Measurements from ENCODE around the gene PPM1N.

DNA sequence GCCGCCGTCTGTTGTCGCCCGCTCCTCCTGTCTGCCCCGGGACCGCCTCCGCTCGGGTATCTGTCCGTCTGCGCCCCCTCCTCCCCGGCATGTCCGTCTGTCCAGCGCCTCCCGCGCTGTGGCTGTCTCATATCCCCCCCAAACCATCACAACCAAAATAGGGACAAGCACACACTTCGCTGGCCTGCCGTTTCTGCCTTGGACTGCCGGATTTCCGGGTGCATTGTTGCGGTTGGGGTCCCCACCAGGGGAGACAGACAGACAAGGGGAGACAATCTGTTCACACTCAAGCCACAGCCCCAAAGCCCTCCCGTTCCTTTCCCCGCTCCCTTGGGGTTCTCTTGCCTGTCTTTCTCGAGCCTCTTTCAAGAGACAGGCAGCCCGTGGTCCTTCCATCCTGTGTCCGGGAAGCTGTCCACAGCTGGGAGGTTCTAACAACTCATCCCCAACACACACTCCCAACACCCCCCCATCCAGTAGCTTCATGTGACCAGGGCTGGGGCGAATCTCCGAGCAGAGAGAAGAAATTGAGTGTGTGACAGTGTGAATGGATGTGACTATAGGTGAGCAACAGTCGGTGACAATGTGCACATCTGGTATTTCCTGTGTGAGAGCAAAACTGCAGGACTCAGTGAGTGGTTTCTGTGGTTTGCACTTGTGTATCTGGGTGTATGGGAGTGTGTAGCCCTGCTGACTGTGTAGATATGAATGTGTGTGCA lies 47.0 kb upstream of the PPM1N start:
- TF ChIP-seq, protein P1, sequence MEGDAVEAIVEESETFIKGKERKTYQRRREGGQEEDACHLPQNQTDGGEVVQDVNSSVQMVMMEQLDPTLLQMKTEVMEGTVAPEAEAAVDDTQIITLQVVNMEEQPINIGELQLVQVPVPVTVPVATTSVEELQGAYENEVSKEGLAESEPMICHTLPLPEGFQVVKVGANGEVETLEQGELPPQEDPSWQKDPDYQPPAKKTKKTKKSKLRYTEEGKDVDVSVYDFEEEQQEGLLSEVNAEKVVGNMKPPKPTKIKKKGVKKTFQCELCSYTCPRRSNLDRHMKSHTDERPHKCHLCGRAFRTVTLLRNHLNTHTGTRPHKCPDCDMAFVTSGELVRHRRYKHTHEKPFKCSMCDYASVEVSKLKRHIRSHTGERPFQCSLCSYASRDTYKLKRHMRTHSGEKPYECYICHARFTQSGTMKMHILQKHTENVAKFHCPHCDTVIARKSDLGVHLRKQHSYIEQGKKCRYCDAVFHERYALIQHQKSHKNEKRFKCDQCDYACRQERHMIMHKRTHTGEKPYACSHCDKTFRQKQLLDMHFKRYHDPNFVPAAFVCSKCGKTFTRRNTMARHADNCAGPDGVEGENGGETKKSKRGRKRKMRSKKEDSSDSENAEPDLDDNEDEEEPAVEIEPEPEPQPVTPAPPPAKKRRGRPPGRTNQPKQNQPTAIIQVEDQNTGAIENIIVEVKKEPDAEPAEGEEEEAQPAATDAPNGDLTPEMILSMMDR (conservative IDR thresholded peaks at IDR 0.05 in 1 of 2, IDR thresholded peaks at IDR 0.05 in 1 of 2; ENCODE audit: extremely low read depth in 1 of 2, insufficient read depth in 1 of 2, low read depth in 1 of 2, low read length in 2 of 2) = no peak
- TF ChIP-seq EZH2 (IDR thresholded peaks at IDR 0.05; ENCODE audit: borderline replicate concordance, low read length) = no peak

All from mammary epithelial cell (primary cell).